ENCODE data around the gene LIX1. TPM values are rescaled to one million over a fixed set of nuclear protein-coding genes. Genes with fewer than 3 reads are reported as not detected.
A peak's percentile ranks its signal among the peaks of the same experiment; 100 is the strongest.

Gene LIX1
- total RNA-seq, 1 donor from 2014 or later = not detected

DNA sequence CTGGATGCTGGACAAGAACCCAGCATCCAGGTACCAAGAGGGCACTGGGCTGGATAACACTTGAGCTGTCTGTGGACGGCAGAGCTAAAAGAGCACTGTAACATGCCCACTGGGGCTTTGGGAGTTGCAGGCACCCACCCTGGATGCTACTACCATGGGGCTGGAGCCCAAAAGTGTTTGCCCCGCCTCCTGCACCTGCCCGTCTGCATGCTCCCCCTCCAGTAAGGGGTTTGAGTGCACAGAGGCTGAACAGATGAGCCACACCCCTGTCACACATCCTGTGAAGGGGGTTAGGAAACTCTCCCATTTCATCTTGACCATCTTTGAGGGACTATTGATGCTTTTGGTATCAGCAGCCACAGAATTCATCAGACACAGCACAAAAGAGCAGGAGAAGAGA is 69.0 kb downstream of the LIX1 start:
- Histone ChIP-seq H3K4me3 (no peak overlapping the region), H3K36me3 (no peaks in the 10 kb centered on the region), H3K9me3 (no peaks in the 10 kb centered on the region), H3K27ac (no peak overlapping the region), H3K4me1 (no peaks in the 10 kb centered on the region), H3K27me3 (no peaks in the 10 kb centered on the region)
- TF ChIP-seq, protein P1, sequence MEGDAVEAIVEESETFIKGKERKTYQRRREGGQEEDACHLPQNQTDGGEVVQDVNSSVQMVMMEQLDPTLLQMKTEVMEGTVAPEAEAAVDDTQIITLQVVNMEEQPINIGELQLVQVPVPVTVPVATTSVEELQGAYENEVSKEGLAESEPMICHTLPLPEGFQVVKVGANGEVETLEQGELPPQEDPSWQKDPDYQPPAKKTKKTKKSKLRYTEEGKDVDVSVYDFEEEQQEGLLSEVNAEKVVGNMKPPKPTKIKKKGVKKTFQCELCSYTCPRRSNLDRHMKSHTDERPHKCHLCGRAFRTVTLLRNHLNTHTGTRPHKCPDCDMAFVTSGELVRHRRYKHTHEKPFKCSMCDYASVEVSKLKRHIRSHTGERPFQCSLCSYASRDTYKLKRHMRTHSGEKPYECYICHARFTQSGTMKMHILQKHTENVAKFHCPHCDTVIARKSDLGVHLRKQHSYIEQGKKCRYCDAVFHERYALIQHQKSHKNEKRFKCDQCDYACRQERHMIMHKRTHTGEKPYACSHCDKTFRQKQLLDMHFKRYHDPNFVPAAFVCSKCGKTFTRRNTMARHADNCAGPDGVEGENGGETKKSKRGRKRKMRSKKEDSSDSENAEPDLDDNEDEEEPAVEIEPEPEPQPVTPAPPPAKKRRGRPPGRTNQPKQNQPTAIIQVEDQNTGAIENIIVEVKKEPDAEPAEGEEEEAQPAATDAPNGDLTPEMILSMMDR (IDR thresholded peaks at IDR 0.05) = no peak
- no peak for TF ChIP-seq POLR2A (IDR thresholded peaks at IDR 0.05)
- TF ChIP-seq POLR2AphosphoS5 (IDR thresholded peaks at IDR 0.05; ENCODE audit: insufficient read depth in 1 of 2, low read depth in 1 of 2) = no peak
- DNase-seq (ENCODE audit: extremely low spot score in 2 of 2) = no peak
- intact Hi-C loops (cut with DNase I) = no loop called here

DNA sequence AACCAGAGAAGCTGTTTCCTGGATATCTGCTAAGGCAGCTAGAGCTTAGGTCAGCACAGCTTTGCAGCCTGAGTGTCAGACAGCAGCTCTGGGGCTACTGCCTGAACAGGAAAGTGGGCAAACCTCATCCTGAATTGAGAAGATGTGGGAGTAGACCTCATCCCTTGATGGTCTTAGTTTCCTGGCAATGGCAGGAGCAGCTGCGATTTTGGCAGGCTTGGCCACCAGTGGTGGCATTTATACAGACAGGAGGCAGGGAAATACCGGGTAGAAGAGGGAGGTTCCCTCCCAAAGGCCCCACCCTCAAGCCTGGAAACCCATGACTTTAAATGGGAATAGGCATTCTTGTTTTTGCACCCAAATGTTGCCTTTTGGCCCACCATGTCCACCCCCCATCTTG is 69.7 kb downstream of the LIX1 start:
- intact Hi-C loops (cut with DNase I) = no loop called here

DNA sequence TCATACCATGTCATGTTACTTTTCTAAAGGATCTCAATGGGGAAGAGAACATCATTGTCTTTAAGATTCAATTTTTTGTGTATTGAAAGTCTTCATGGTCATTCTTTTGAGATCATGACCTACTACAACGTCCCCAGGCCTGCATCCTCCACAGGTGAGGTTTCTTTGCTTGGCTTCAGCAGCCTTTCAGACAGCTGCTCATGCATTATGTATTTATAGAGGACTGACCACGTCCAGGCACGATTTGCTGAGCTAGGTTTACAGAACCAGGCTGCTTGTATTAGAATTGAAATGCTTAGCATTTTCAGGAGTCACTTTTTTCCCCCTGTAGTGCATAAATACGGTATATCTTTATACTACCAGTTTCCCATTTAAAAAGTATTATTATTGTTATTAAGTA is 70.4 kb downstream of the LIX1 start:
- no peaks in the 10 kb centered on the region for H3K4me1 ChIP-seq
- H3K4me3 ChIP-seq = no peak overlapping the region
- no peaks in the 10 kb centered on the region for H3K9me3 ChIP-seq
- no peak for TF ChIP-seq POLR2AphosphoS5 (IDR thresholded peaks at IDR 0.05; ENCODE audit: insufficient read depth in 1 of 2, low read depth in 1 of 2)
- H3K27ac ChIP-seq = no peak overlapping the region
- no peaks in the 10 kb centered on the region for H3K27me3 ChIP-seq
- H3K36me3 ChIP-seq = no peaks in the 10 kb centered on the region
- intact Hi-C loops (cut with DNase I) = no loop called here
- DNase-seq (ENCODE audit: extremely low spot score in 2 of 2) = no peak

More for the DNA sequence above, 69.7 kb downstream of the LIX1 start:
- no peak for TF ChIP-seq POLR2A (IDR thresholded peaks at IDR 0.05)
- Histone ChIP-seq H3K27ac (no peak overlapping the region), H3K4me3 (no peak overlapping the region), H3K36me3 (no peaks in the 10 kb centered on the region), H3K27me3 (no peaks in the 10 kb centered on the region), H3K9me3 (no peaks in the 10 kb centered on the region), H3K4me1 (no peaks in the 10 kb centered on the region)
- no peak for DNase-seq (ENCODE audit: extremely low spot score in 2 of 2)

DNA sequence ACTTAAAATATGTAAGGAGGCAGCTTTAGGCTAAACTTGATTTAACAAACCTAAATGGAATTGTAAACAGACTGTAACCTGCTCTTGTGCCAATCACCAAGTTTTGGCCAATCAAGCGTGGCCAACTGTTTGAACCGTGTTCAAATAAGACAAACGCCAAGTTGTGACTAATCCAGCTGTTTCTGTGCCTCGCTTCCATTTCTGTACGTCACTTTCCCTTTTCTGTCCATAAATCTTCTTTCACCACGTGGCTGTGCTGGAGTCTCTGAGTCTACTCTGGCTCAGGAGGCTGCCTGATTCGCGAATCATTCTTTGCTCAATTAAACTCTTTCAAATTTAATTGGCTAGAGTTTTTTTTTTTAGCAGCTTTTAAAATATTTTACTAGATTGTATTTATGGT is 71.3 kb downstream of the LIX1 start:
- no peak overlapping the region for H3K4me3 ChIP-seq
- H3K4me1 ChIP-seq = no peaks in the 10 kb centered on the region
- no peaks in the 10 kb centered on the region for H3K36me3 ChIP-seq
- H3K27ac ChIP-seq = no peak overlapping the region
- no peak for DNase-seq (ENCODE audit: extremely low spot score in 2 of 2)
- peak in 1 of 2 donors; percentile 63 for TF ChIP-seq POLR2AphosphoS5 (IDR thresholded peaks at IDR 0.05; ENCODE audit: insufficient read depth in 1 of 2, low read depth in 1 of 2)
- TF ChIP-seq, protein P1 (IDR thresholded peaks at IDR 0.05) = no peak
- H3K27me3 ChIP-seq = no peaks in the 10 kb centered on the region
- intact Hi-C loops (cut with DNase I) = no loop called here
- H3K9me3 ChIP-seq = no peaks in the 10 kb centered on the region

DNA sequence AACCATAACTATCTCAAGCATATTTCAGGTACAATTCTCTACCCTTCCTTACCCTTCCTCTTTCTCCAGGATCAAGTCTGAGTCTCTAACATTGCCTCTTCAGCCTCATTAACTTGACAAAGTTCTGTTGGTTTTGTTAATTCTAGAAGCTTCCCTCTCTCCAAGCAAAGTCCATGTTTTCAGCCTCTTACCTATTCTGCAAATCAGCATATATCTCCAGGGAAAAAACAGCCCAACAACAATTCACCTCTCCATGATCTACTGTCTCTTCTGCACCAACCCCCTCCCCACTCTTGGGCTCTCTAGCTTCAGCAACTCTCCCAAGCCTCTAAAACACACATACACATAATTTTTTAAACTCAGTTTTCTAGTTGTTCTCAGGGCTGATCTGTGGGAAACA is 72.2 kb downstream of the LIX1 start:
- DNase-seq (ENCODE audit: extremely low spot score in 2 of 2) = no peak
- Histone ChIP-seq H3K36me3 (no peaks in the 10 kb centered on the region), H3K27ac (no peak overlapping the region), H3K9me3 (no peaks in the 10 kb centered on the region), H3K4me1 (no peaks in the 10 kb centered on the region), H3K4me3 (no peak overlapping the region), H3K27me3 (no peaks in the 10 kb centered on the region)
- intact Hi-C loops (cut with DNase I) = no loop called here
- no peak for TF ChIP-seq POLR2AphosphoS5 (IDR thresholded peaks at IDR 0.05; ENCODE audit: insufficient read depth in 1 of 2, low read depth in 1 of 2)
- TF ChIP-seq, protein P1 (IDR thresholded peaks at IDR 0.05) = no peak
- no peak for TF ChIP-seq POLR2A (IDR thresholded peaks at IDR 0.05)

DNA sequence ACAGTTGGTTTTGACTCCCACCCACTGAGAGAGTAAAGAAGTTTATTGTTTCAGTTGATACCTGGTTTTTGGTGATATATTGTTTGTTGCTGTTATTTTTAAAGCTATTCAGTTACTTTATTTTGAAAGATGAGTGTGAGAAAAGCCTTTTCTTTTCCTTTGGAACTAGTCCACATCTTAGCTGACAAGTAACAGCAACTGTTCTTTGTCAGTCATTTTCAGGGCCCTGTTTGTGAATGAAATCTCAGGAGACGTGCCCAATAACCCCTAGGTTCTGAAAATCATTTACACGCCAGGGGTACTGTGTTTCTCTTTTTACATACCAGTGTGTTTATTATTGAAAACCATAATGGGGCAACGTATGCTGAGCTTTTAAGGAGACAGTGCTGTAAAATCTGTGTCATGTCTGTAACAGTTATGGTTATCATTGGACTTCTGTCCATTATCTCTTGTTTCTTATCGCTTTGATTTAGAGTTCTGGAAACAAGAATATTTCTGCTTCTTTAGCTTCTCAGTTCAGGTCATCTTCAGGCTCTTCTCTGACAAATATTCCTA is 75.0 kb downstream of the LIX1 start:
- no peak overlapping the region for H3K27ac ChIP-seq
- TF ChIP-seq POLR2A (IDR thresholded peaks at IDR 0.05) (no peak), POLR2AphosphoS5 (IDR thresholded peaks at IDR 0.05; ENCODE audit: insufficient read depth in 1 of 2, low read depth in 1 of 2) (no peak)
- TF ChIP-seq, protein P1 (IDR thresholded peaks at IDR 0.05) = no peak

More for the DNA sequence above, 75.0 kb downstream of the LIX1 start:
- Histone ChIP-seq H3K4me3 (no peak overlapping the region), H3K9me3 (no peaks in the 10 kb centered on the region), H3K36me3 (no peaks in the 10 kb centered on the region), H3K4me1 (no peaks in the 10 kb centered on the region), H3K27me3 (no peaks in the 10 kb centered on the region)
- DNase-seq (ENCODE audit: extremely low spot score in 2 of 2) = no peak
- intact Hi-C loops (cut with DNase I) = no loop called here

Data from vagina (tissue), 2 donors.